NCI-H187 treated with DMSO at 0.1 percent for 48 hours (cell line): ENCODE measurements around the gene PPP1R16B.

ENCODE experiments used
- DNase-seq: peaks from one replicate; lab custom pipeline; 2025; lab: John Stamatoyannopoulos, UW

PPP1R16B gene

GRCh38 chr20:38805502-38805957 lies at the start of gene PPP1R16B:
TSS of gene PPP1R16B (plus strand) at chr20:38805697. CDS start at chr20:38835926, 30,229 bp downstream.
- DNase-seq = no peak

GRCh38 chr20:38757145-38757775 lies 48.2 kb upstream of the PPP1R16B start:
- DNase-seq = no peak

GRCh38 chr20:38759106-38759505 lies 46.4 kb upstream of the PPP1R16B start:
- no peak for DNase-seq

DNA sequence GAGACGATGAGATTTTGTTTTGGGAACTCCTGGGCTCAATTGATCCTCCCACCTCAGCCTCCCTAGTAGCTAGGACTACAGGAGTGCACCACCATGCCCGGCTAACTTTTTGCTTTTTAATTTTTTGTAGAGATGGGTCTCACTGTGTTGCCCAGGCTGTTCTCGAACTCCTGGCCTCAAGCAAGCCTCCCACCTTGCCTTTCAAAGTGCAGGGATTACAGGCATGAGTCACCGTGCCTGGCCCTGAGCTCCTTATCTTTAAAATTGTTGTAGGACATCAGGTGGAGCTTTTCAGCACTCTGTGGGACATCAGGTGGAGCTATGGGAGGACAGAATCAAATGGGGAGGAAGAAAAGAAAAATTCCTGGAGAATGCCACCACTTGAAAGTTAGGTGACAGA lies 44.5 kb upstream of the PPP1R16B start:
- no peak for DNase-seq

GRCh38 chr20:38762174-38762573 lies 43.3 kb upstream of the PPP1R16B start:
- no peak for DNase-seq

- no peak for DNase-seq
Observed at GRCh38 chr20:38763616-38764015, 41.9 kb upstream of the PPP1R16B start.

- no peak for DNase-seq
Observed at GRCh38 chr20:38764567-38765318, 40.8 kb upstream of the PPP1R16B start.

- DNase-seq = no peak
Observed at GRCh38 chr20:38766071-38766470, 39.4 kb upstream of the PPP1R16B start.

DNA sequence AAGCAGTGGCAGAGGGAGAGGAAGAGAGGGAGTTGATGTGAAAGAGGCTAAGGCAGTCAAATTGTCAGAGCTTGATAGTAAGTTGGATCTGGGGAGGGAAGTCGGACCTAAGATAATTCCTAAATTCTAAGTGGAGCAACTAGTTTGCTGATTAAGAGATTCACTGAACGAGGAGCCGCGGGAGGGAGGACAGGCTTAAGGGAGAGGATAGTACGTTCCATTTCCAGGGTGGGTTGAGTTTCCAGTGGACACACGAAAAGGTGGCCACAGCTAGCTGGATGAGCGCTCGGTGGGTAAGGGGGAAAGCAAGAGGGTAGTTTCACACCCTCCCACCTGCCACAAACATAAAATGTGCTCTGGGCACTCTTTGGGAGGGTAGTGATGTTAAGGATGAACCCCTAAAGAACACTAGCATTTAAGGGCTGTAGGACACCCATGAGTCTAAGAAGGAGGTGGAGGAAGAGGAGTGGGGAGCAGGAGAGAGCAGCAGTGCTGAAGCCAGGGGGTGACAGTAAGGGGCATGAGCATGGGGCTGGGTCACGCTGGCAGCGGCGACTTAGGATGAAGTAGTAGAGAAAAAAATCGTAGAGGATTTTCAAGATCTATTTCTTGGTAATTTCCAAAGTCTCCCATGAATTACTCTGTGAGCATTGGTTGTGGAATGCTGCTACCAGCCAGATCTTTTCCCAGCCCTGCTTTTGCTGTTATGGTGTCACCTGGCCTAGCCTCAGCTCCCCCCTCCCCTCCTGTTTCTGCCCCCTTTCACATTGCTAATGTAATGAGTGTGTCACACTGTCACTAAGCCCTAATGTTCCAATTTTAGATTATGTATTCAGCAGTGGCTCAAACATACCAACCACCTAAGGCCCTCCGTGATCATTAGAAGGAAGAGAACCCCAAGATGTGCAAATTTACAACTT lies 35.9 kb upstream of the PPP1R16B start:
- DNase-seq = no peak

DNA sequence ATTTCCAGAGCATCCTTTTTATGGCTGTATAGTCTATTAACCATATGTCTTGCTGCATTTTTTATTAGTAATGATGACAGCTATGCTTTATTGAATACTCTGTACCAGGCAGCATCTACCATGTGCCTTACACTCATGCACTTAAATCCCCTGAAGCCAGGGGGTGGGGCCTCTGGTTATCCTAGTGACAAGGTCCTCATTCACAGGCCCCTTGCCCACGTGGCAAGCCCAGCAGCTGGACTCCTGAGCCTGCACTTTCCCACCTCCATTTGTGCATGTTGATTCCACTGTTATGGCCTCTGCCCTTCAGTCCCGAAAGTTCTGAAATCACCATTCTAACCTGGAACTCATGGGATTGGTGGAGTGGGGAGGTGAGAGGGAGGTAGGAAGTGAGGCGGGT lies 35.0 kb upstream of the PPP1R16B start:
- DNase-seq = no peak

DNA sequence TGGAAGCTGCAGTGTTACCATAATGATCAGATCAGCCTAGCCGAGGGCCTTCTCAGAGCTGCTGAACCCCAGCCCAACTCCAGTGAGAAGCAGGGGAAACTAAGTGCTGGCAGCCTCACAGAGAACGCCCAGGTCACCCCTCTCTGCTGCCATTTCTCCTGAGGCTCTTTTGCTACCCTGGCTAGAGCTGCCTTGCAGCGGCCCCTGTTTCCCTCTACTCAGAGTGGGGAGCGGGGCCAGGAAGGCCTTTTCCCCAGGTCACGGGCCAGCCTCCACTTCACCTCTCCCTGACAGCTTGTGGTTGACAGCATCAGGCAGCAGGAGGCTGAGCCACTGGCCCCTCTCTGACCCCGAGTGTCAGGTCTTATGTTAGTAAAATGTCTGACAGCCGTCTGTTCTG lies 34.5 kb upstream of the PPP1R16B start:
- DNase-seq = no peak

DNA sequence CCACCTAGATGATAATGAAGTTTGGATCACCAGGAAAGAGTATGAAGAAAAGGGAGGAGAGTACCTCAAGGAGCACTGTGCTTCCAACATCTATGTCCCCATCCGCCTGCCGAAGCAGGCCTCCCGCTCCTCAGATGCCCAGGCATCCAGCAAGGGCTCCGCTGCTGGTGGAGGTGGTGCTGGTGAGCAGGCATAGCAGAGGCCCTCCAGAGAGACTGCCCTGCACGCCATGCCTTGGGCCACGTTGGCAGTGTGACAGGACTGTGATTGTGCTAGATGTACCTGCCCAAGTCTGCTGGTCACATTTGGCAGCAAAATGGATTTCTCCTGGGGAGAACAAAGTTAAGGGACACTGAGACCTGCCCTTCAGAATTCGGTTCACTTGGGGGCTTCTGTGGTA lies 33.9 kb upstream of the PPP1R16B start:
- no peak for DNase-seq

DNA sequence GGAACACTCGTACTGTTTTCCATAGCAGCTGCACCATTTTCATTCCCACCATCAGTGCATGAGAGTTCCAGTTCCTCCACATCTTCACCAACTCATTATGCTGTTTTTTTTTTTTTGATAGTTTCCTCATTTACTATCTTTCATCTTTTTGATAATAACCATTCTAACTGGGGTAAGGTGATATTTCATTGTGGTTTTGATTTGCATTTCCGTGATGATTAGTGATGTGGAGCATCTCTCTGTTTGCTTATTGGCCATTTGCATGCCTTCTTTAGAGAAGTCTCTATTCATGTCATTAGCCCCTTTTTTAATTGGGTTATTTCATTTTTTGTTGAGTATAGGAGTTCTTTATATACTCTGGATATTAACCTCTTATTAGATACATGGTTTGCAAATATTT lies 31.3 kb upstream of the PPP1R16B start:
- no peak for DNase-seq

DNA sequence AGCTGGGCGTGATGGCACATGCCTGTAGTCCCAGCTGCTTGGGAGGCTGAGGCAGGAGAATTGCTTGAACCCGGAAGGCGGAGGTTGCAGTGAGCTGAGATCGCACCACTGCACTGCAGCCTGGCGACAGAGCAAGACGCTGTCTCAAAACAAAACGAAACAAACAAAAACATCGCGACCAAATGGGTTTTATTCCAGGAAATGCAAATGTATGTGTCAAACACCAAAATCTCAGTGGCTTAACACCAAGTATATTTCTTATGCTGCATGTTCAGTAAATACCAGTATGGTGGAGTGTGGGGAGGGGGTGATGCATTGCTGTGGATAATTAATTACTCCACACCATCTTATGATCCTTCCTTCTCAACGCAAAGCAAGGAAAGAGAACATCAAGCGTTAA lies 29.1 kb upstream of the PPP1R16B start:
- DNase-seq = no peak

GRCh38 chr20:38779247-38780097 lies 26.0 kb upstream of the PPP1R16B start:
- no peak for DNase-seq

GRCh38 chr20:38782275-38782674 lies 23.2 kb upstream of the PPP1R16B start:
- no peak for DNase-seq

DNA sequence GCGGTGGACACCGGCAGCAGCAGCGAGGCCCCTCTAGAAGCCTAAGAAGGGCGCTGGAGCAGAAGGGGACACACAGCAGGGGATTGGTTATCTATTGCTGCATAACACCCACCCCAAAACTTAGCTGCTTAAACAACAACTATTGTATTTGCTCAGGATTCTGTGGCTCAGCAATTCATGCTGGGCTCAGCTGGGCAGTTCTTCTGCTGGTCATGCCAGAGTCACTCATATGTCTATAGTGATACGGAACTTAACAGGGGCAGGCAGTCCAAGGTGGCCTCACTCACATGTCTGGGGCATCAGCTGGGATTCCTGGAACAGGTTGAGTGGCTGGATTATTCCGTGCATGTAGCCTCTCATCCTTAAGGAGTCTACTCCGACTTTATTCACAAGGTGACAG lies 17.6 kb upstream of the PPP1R16B start:
- DNase-seq = no peak

DNA sequence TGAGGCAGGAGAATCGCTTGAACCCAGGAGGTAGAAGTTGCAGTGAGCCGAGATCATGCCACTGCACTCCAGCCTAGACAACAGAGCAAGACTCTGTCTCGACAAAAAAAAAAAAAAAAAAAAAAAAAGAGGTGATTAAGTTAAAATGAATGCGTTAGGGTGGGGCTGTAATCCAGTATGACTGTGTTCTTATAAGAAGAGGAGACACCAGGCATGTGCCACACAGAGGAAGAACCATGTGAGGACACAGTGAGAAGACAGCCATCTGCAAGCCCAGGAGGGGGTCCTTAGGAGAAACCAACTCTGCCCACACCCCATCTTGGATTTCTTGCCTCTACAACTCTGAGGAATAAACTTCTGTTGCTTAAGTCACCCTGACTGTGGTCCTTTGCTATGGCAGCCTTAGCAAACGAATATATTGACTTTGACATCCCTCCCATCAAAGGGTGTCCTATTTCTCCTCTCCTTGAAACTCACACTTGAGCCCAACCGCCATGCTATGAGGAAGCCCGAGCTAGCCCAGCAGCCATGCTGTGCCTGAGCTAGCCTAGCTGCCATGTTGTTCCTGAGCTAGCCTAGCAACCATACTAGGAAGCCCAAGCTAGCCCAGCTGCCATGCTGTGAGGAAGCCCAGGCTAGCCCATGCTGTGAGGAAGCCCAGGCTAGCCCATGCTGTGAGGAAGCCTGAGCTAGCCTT lies 15.8 kb upstream of the PPP1R16B start:
- DNase-seq = no peak

GRCh38 chr20:38790200-38791053 lies 15.1 kb upstream of the PPP1R16B start:
- no peak for DNase-seq

GRCh38 chr20:38791291-38791690 lies 14.2 kb upstream of the PPP1R16B start:
- DNase-seq = no peak
